Activated CD4-positive, alpha-beta memory T cell treated with anti-CD3 and anti-CD28 coated beads for 36 hours (primary cell): Measurements from ENCODE around the gene TEX2. TPM values are rescaled to one million over a fixed set of nuclear protein-coding genes. Genes with fewer than 3 reads are reported as not detected.
"Not testable (repeated sequence)": the region's sequence is repeated elsewhere in the genome, so short reads cannot be mapped to it uniquely, and the experiment has no call there.

Experiments
- CTCF ChIA-PET: fragments of 350-600 bp; sonication (Branson Sonifier 250); formaldehyde crosslinking; loops from one replicate; lab custom pipeline; 2021; ENCODE audit warnings: antibody characterized with exemption, inconsistent platforms; lab: Charles Lee
- POLR2A ChIA-PET: fragments of 350-600 bp; sonication (Branson Sonifier 250); formaldehyde crosslinking; loops from one replicate; lab custom pipeline; 2021; ENCODE audit warnings: antibody characterized with exemption; lab: Charles Lee
- DNase-seq: peaks from one replicate; pipeline ENCODE4 v3.0.0-alpha.2; 2020
- H3K27ac Mint-ChIP-seq: one replicate; pipeline ENCODE4 v1.8.0; 2021; ENCODE audit warnings: mixed read lengths
- H3K27me3 Mint-ChIP-seq: one replicate; pipeline ENCODE4 v1.8.0; 2021; ENCODE audit warnings: mixed read lengths
- H3K36me3 Mint-ChIP-seq: one replicate; pipeline ENCODE4 v1.8.0; 2021; ENCODE audit warnings: mixed read lengths
- H3K4me1 Mint-ChIP-seq: one replicate; pipeline ENCODE4 v1.8.0; 2021; ENCODE audit warnings: low read depth, mixed read lengths
- H3K4me3 Mint-ChIP-seq: one replicate; pipeline ENCODE4 v1.8.0; 2021; ENCODE audit warnings: mild to moderate bottlenecking, mixed read lengths
- H3K9me3 Mint-ChIP-seq: one replicate; pipeline ENCODE4 v1.8.0; 2021; ENCODE audit warnings: mixed read lengths
- intact Hi-C: fragments of 100-400 bp; cut with micrococcal nuclease; formaldehyde crosslinking; loops from one replicate; pipeline ENCODE4 v1.15.1; 2023
- total RNA-seq, 2 experiments: library from RNA; stranded (reverse); gene quantifications; one replicate each; pipeline ENCODE4 v1.2.3, GENCODE V29; 2021

Gene TEX2
- total RNA-seq, 2 experiments from 2014 or later: 11.9 to 12.1 TPM

DNA sequence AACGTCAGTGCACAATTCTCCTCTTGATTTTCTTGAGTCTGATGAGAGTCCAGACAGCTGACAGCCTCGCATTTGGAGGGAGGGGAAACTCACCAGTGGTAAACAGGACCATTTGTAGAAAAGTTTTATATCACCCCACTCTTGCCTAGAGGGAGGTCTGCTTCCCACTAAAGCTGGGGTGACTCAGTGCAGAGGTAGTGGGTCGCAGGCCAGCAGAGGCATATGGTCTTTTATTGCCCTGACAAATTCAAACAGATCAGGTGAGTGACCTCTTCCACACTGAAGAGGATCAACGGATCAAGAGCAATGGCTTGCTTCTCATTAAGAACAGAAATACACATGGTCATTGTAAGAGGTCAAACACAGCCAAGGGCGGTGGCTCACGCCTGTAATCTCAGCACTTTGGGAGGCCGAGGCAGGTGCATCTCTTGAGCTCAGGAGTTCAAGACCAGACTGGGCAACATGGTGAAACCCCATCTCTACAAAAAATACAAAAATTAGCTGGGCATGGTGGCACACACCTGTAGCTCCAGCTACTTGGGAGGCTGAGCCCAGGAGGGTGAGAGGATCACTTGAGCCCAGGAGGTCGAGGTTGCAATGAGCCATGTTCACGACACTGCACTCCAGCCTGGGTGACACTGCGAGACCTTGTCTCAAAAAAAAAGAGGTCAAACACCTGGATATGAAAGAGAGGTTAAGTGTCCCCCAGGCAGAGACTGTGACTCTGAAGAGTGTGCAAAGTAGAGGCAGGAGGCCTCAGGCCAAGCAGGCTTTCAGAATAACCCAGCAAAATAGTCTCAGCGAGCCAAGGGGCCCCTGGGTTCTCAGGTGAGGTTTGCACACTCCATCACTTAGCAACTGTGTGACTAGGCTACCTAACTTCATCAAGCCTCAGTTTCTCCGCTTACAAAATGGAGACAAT is 76.6 kb downstream of the TEX2 start:
- DNase-seq: no peak
- ChIA-PET POLR2A (interaction anchor here (0.6 kb wide), 1 partner anchor 10 kb away, joined by 5 read pairs; no protein-coding TSS in a partner anchor), CTCF (no interaction called here)
- H3K27me3 Mint-ChIP-seq: no peaks in the 10 kb centered on the region
- H3K9me3 Mint-ChIP-seq: no peaks in the 10 kb centered on the region
- H3K4me1 Mint-ChIP-seq: peaks cover 10% of the 10 kb centered on the region
- peaks cover 11% of the 10 kb centered on the region for H3K36me3 Mint-ChIP-seq
- H3K27ac Mint-ChIP-seq: no peak overlapping the region
- no peak overlapping the region for H3K4me3 Mint-ChIP-seq
- intact Hi-C loops: no loop called here

DNA sequence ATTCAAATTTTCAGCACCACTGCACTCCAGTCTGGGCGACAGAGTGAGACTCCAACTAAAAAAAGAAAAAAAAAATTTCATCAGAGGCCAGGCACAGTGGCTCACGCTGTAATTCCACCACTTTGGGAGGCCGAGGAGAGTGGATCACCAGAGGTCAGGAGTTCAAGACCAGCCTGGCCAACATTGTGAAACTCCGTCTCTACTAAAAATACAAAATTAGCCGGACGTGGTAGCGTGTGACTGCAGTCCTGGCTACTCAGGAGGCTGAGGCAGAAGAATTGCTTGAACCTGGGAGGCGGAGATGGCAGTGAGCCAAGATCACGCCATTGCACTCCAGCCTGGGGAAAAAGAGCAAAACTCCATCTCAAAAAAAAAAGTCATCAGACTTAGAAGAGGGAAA is 77.5 kb downstream of the TEX2 start:
- H3K9me3 Mint-ChIP-seq, H3K27me3 Mint-ChIP-seq, DNase-seq, CTCF ChIA-PET, H3K4me3 Mint-ChIP-seq, POLR2A ChIA-PET, H3K27ac Mint-ChIP-seq: not testable (repeated sequence)
- Mint-ChIP-seq H3K4me1 (peaks cover 10% of the 10 kb centered on the region), H3K36me3 (peaks cover 11% of the 10 kb centered on the region)
- intact Hi-C loops: loop anchor here (1.0 kb wide), 1 partner anchor 39 kb away; no protein-coding TSS in a partner anchor

DNA sequence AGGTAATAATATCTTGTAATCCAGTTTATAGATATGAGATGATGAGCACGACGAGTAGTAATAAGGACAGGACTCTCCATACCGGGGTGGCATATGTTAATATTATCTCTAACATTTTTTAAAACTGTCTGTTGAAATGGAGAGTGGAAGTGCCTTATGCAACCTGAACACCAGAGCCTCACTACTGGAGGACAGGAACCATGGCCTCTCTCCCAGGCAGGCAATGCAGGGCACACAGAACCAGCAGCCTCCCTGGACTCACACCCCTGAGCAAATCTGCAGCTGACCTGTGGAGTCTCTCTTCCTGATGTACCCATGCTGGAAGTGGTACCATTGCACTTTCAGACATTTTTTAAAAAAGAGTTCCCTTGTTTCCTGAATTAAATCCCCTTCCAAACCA is 78.0 kb downstream of the TEX2 start:
- DNase-seq: no peak
- no peak overlapping the region for H3K4me3 Mint-ChIP-seq
- peaks cover 10% of the 10 kb centered on the region for H3K4me1 Mint-ChIP-seq
- ChIA-PET CTCF (interaction anchor here (1.1 to 1.3 kb wide), 2 partner anchors 97 to 304 kb away, joined by 3 to 6 read pairs; partner anchors contain the start of gene GH2), POLR2A (no interaction called here)
- peaks cover 15% of the 10 kb centered on the region for H3K36me3 Mint-ChIP-seq
- no peaks in the 10 kb centered on the region for H3K27me3 Mint-ChIP-seq
- intact Hi-C loops: loop anchor here (1.0 kb wide), 1 partner anchor 39 kb away; no protein-coding TSS in a partner anchor
- H3K9me3 Mint-ChIP-seq: no peaks in the 10 kb centered on the region
- no peak overlapping the region for H3K27ac Mint-ChIP-seq

DNA sequence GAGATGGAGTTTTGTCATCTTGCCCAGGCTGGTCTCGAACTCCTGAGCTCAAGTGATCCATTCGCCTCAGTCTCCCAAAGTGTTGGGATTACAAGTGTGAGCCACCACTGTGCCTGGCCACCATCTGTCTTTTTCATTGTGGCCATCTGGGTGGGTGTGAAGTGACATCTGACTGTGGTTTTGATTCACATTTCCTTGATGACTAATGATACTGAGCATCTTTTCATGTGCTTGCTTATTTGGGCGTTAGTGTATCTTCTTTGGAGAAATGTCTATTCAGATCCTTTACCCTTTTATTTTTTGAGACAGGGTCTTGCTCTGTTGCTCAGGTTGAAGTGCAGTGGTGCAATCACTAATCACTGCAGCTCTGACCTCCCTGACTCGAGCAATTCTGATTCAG is 79.2 kb downstream of the TEX2 start:
- peaks cover 10% of the 10 kb centered on the region for H3K4me1 Mint-ChIP-seq
- CTCF ChIA-PET: interaction anchor here (0.6 to 1.6 kb wide), 3 partner anchors 98 to 318 kb away, joined by 3 to 6 read pairs (median 4); no protein-coding TSS in a partner anchor
- POLR2A ChIA-PET: interaction anchor here (1.4 kb wide), 1 partner anchor 16 kb away, joined by 4 read pairs; no protein-coding TSS in a partner anchor
- no peaks in the 10 kb centered on the region for H3K27me3 Mint-ChIP-seq
- peak; percentile 58 for DNase-seq
- intact Hi-C loops: no loop called here
- no peak overlapping the region for H3K4me3 Mint-ChIP-seq
- no peak overlapping the region for H3K27ac Mint-ChIP-seq
- H3K9me3 Mint-ChIP-seq: peaks cover 6% of the 10 kb centered on the region
- H3K36me3 Mint-ChIP-seq: peaks cover 26% of the 10 kb centered on the region

DNA sequence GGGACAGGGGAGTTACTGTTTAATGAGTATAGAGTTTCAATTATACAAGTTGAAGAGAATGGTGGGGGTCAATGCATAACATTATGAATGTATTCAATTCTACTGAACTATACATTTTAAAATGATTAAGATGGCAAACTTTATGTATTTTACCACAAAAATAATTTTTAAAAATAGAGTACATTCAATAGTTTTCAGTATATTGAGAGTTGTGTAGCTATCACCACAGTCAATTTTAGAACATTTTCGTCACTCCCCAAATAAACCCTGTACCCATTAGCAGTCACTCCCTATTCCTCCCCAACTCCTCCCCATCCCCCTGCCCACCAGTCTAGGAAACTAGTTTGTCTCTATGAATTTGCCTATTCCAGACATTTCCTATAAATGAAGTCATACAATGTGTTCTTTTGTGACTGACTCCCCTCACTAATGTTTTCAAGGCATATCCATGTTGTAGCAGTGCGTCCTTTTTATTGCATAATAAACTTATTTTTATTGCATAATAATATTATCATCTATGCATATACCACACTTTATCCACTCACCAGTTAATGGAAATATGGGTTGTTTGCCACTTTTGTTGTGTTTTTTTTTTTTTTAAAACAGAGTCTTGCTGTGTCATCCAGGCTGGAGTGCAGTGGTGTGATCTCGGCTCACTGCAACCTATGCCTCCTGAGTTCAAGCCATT is 80.6 kb downstream of the TEX2 start:
- intact Hi-C loops: no loop called here
- Mint-ChIP-seq H3K9me3 (peaks cover 6% of the 10 kb centered on the region), H3K4me1 (peaks cover 10% of the 10 kb centered on the region), H3K27ac (no peak overlapping the region), H3K36me3 (peaks cover 23% of the 10 kb centered on the region), H3K4me3 (no peak overlapping the region), H3K27me3 (no peaks in the 10 kb centered on the region)
- DNase-seq: no peak
- ChIA-PET POLR2A (no interaction called here), CTCF (no interaction called here)

DNA sequence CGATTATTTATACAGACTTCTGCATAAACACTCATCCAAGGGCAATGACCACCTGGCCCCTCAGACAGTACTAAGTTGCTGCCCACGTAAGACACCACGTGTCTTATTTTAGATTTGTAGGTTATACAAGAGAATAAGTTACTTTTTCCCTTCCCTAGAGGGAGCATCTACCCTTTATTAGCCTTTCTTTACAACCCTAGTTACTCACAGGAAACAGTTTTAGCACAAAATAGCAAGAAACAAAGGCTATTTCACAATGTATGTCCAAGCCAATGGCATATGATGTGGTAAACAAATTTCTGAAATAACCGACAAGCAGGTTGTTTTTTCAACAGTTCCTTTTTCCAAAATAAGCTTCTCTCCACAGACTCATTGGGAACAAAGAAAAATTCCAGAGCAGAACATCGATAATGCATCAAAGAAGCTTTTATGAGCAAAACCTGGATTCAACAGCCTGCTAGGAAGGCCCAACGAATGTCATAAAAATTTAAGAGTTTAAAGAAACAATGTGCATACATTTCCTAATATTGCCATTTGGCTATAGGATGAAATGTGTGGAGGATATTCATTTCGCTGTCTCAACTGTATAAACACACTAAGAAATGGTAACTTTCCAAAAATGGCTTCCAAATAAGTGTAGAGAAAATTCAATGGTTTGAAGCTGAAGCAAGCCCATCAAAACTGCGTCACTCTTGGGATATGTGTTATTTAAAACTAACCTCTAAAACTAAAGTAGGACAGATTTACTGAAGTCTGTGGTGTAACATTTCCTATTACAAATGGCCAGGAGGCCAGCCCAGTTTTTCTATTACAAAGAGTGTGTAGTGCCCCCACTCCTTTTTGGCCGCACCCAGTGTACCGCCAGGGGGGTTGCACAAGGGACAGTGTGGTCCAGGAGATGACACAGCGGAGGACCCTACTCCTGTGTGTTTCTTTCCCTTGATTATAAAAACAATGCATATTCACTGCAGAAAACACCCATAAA is 82.7 kb downstream of the TEX2 start:
- Mint-ChIP-seq H3K27me3 (no peaks in the 10 kb centered on the region), H3K27ac (no peak overlapping the region), H3K9me3 (peaks cover 6% of the 10 kb centered on the region), H3K36me3 (peaks cover 23% of the 10 kb centered on the region), H3K4me3 (no peak overlapping the region), H3K4me1 (peaks cover 10% of the 10 kb centered on the region)
- intact Hi-C loops: no loop called here
- CTCF ChIA-PET: interaction anchor here (0.6 kb wide), 2 partner anchors 151 to 240 kb away, joined by 3 read pairs; no protein-coding TSS in a partner anchor
- DNase-seq: no peak
- POLR2A ChIA-PET: no interaction called here

DNA sequence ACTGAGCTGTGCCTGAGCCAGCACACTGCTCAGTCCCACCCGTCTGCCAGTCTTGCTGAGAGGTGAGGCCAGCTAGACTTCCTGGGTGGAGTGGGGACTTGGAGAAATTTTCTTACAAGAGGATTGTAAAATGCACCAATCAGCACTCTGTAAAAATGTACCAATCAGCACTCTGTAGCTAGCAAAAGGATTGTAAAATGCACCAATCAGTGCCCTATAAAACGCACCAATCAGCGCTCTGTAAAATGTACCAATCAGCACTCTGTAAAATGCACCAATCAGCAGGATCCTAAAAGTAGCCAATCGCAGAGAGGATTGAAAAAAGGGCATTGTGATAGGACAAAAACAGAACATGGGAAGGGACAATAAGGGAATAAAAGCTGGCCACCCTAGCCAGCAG is 84.0 kb downstream of the TEX2 start:
- intact Hi-C loops, H3K27me3 Mint-ChIP-seq, POLR2A ChIA-PET, H3K9me3 Mint-ChIP-seq, DNase-seq, H3K4me3 Mint-ChIP-seq, H3K27ac Mint-ChIP-seq, H3K4me1 Mint-ChIP-seq: not testable (repeated sequence)
- peaks cover 21% of the 10 kb centered on the region for H3K36me3 Mint-ChIP-seq
- CTCF ChIA-PET: interaction anchor here (1.0 kb wide), 1 partner anchor 150 kb away, joined by 3 read pairs; no protein-coding TSS in a partner anchor

DNA sequence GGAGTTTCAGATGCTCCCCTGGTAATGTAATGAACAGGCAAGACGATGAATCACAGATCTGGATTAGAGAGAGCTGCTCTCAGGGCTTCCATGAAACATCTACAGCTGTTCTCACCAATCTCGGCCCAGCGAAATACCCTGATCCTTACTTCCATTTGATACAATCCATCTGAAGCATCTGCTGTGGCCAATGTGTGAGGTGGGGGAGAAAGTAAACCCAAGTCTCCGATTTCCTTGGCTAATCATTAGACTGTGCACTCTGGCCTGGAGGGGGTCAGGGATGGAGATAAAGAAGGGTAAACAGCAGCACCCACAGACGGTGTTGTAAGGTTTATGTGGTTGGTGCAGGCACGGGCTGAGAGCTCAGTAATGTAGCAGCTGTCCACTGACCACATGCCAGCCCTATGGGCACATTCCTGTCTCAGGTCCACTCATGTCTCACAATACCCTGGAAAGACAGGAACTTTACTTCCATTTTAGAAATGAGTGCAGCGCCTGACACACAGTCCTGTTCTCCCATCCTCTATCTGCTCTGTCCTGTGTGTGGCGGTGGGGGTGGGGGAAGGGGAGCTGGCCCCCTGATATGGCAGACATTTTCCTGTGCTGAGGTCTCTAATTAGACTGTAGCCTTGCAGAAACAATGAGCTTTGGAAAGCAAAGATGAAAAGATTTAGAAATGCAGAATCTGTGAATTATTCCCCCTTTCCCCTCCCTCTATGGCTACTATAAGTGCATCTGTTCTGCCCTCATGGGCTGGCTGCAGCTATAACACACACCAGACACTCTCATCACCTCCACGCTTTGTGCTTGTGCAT is 84.8 kb downstream of the TEX2 start:
- intact Hi-C loops: no loop called here
- Mint-ChIP-seq H3K36me3 (peaks cover 21% of the 10 kb centered on the region), H3K27me3 (no peaks in the 10 kb centered on the region), H3K4me1 (no peaks in the 10 kb centered on the region), H3K27ac (no peak overlapping the region), H3K4me3 (no peak overlapping the region), H3K9me3 (peaks cover 6% of the 10 kb centered on the region)
- DNase-seq: no peak
- ChIA-PET POLR2A (no interaction called here), CTCF (interaction anchor here (1.0 kb wide), 1 partner anchor 150 kb away, joined by 3 read pairs; no protein-coding TSS in a partner anchor)

DNA sequence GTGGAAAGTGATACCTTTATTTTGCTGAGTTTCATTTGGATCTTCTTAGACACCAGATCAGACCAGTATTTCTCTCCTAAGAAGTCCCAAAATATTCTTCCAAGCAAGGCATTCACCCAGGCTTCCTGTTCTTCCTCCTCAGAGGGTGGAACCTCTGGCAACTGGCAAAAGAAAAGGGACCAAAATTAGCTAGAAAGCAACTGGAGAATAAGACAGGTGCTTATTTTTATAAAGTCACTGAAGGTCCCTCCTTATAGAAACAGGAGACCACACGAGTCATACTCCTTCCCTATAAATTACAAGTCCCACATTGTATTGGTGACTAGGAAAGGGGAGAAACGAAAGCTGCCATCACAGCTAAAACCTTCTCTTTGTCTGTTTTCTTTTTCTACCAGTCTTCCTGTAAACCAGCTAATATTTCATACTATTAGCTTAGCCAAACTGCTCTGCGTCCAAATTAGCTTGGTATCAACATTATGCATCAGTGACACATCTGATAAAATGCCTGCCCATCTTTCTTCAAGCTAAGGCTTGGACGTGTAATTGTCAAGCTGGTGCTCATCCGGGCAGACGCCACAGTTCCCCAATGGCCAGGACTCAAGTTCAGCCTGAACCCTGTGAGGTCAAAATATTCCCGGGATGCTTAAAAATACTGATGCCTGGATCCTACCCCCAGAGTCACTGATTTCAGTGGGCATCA is 85.6 kb downstream of the TEX2 start:
- intact Hi-C loops: no loop called here
- CTCF ChIA-PET: no interaction called here
- POLR2A ChIA-PET: no interaction called here
- Mint-ChIP-seq H3K27me3 (no peaks in the 10 kb centered on the region), H3K4me1 (no peaks in the 10 kb centered on the region), H3K9me3 (peaks cover 6% of the 10 kb centered on the region), H3K36me3 (peaks cover 23% of the 10 kb centered on the region), H3K4me3 (no peak overlapping the region), H3K27ac (no peak overlapping the region)
- DNase-seq: no peak

DNA sequence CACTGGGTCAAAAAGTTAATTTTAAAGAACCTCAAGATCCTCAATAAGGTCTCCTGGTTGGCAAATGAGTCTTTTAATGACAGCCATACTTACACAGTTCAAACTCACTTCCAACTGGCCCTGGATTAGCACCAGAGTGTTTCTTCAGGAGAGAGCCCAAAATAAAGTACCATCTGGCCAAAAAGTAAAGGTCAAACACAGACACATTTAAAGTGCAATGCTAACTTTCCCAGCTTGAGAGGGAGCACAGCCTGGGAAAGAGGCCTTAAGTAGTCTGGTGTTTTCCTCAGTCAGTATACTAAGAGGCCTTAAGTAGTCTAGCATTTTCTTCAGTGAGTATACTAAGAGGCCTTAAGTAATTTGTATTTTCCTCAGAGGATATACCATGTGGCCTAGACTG is 86.5 kb downstream of the TEX2 start:
- ChIA-PET POLR2A (no interaction called here), CTCF (no interaction called here)
- DNase-seq: no peak
- intact Hi-C loops: no loop called here
- H3K27me3 Mint-ChIP-seq: no peaks in the 10 kb centered on the region
- H3K4me1 Mint-ChIP-seq: no peaks in the 10 kb centered on the region
- no peak overlapping the region for H3K4me3 Mint-ChIP-seq
- H3K9me3 Mint-ChIP-seq: peaks cover 6% of the 10 kb centered on the region
- H3K27ac Mint-ChIP-seq: no peak overlapping the region
- H3K36me3 Mint-ChIP-seq: peaks cover 25% of the 10 kb centered on the region
